AG04450 (cell line): ENCODE results near the gene PRMT5. TPM values are rescaled to one million over a fixed set of nuclear protein-coding genes. Genes with fewer than 3 reads are reported as not detected.

ENCODE experiments used
- CTCF ChIA-PET: fragments of 300-600, 350-600 bp; formaldehyde crosslinking; extraction: SDS; loops from one replicate; lab custom pipeline; 2022; ENCODE audit warnings: antibody characterized with exemption, inconsistent platforms; lab: Charles Lee
- POLR2A ChIA-PET: fragments of 350-600 bp; formaldehyde crosslinking; extraction: SDS; loops from one replicate; lab custom pipeline; 2021; ENCODE audit warnings: antibody characterized with exemption, inconsistent platforms; lab: Yijun Ruan, JAX
- DNase-seq: peaks from one replicate; pipeline ENCODE4 v3.0.0-alpha.2; 2011; ENCODE audit warnings: low read depth, low spot score
- H3K27ac ChIP-seq: one replicate; pipeline ENCODE4 v1.5.1; 2012; ENCODE audit warnings: low read depth, low read length, control low read depth
- H3K27me3 ChIP-seq: one replicate; pipeline ENCODE4 v1.6.0; 2012; ENCODE audit warnings: low read length; ENCODE audit not compliant: control insufficient read depth, insufficient read depth
- H3K4me3 ChIP-seq: 2 replicates; pipeline ENCODE4 v1.5.1; 2011; ENCODE audit warnings: mild to moderate bottlenecking, low read depth, low read length, control low read depth
- H3K9me3 ChIP-seq: 2 replicates; pipeline ENCODE4 v1.5.1; 2012; ENCODE audit warnings: low read length; ENCODE audit not compliant: control insufficient read depth, insufficient read depth
- CTCF ChIP-seq: IDR thresholded peaks from 2 replicates; pipeline ENCODE4 v1.5.1; 2011; ENCODE audit warnings: low read depth, low read length, control low read depth, inconsistent platforms
- polyA minus RNA-seq: library from RNA; depleted of rRNA, polyadenylated mRNA; stranded (reverse); fragments of >200 nt; gene quantifications from 2 replicates; pipeline ENCODE4 v1.2.3, GENCODE V29; 2011; rRNA and poly(A)+ RNA removed
- polyA plus RNA-seq: library from polyadenylated mRNA; depleted of rRNA; stranded (reverse); fragments of >200 nt; gene quantifications from 2 replicates; pipeline ENCODE4 v1.2.3, GENCODE V29; 2011; rRNA removed

PRMT5 gene
- polyA plus RNA-seq, result 125 and 133 TPM in 2 replicates
- polyA minus RNA-seq, result 144 and 157 TPM in 2 replicates

- CTCF ChIA-PET, result interaction anchor here (0.6 to 3.1 kb wide), 37 partner anchors 9 to 1668 kb away, joined by 3 to 36 read pairs (median 6); partner anchors contain the start of genes AJUBA, CDH24, DAD1 and HAUS4
- POLR2A ChIA-PET, result interaction anchor here (0.6 to 2.0 kb wide), 16 partner anchors 9 to 166 kb away, joined by 3 to 12 read pairs (median 4); partner anchors contain the start of genes ACIN1, AJUBA, C14orf119 and CDH24
- Histone ChIP-seq H3K27ac (peak within 1 kb of the TSS; percentile 71), H3K9me3 (no peaks in the 10 kb centered on the region; the same call in 1 of the 2 replicates), H3K4me3 (peak within 1 kb of the TSS; percentile 100), H3K27me3 (no peaks in the 10 kb centered on the region)
- no peak for TF ChIP-seq CTCF
- DNase-seq, result peak; percentile 99
Measured at GRCh38 chr14:22929104-22929960, at the start of gene PRMT5. Gene PRMT5, minus strand, starts transcription at chr14:22929376. Its CDS starts 15 bp downstream, at chr14:22929361.

- peaks cover 6% of the 10 kb centered on the region; the same call in 1 of the 2 replicates for H3K9me3 ChIP-seq
- H3K27ac ChIP-seq, result peak overlapping the region; percentile 69
- no peaks in the 10 kb centered on the region for H3K27me3 ChIP-seq
- H3K4me3 ChIP-seq, result peak overlapping the region; percentile 35; the same call in 1 of the 2 replicates
- ChIA-PET POLR2A (interaction anchor here (0.5 to 2.6 kb wide), 6 partner anchors 8 to 127 kb away, joined by 3 to 11 read pairs (median 4); partner anchors contain the start of genes ACIN1, C14orf119 and HAUS4), CTCF (interaction anchor here (0.5 to 8.1 kb wide), 9 partner anchors 7 to 421 kb away, joined by 3 to 181 read pairs (median 9); partner anchors contain the start of genes AJUBA, CDH24 and PRMT5)
- TF ChIP-seq CTCF, result no peak
- no peak for DNase-seq
Measured at GRCh38 chr14:22978487-22978837, 49.3 kb upstream of the PRMT5 start.

GRCh38 chr14:22977684-22978486 lies 48.7 kb upstream of the PRMT5 start:
- CTCF ChIA-PET, result interaction anchor here (0.5 to 8.1 kb wide), 12 partner anchors 7 to 421 kb away, joined by 3 to 181 read pairs (median 5); partner anchors contain the start of genes AJUBA, CDH24 and PRMT5
- DNase-seq, result no peak

GRCh38 chr14:22977434-22977683 lies 48.2 kb upstream of the PRMT5 start:
- ChIA-PET CTCF (interaction anchor here (0.8 to 8.1 kb wide), 9 partner anchors 8 to 420 kb away, joined by 3 to 181 read pairs (median 9); partner anchors contain the start of genes AJUBA, CDH24 and PRMT5), POLR2A (interaction anchor here (0.7 to 2.8 kb wide), 10 partner anchors 10 to 273 kb away, joined by 3 to 12 read pairs (median 4); partner anchors contain the start of genes ACIN1, C14orf119, HAUS4 and LRP10)
- DNase-seq, result no peak
- Histone ChIP-seq H3K4me3 (peak overlapping the region; percentile 15; the same call in 1 of the 2 replicates), H3K27ac (peak overlapping the region; percentile 69), H3K27me3 (no peaks in the 10 kb centered on the region), H3K9me3 (peaks cover 6% of the 10 kb centered on the region; the same call in 1 of the 2 replicates)
- TF ChIP-seq CTCF, result no peak

More at GRCh38 chr14:22977684-22978486, 48.7 kb upstream of the PRMT5 start:
- H3K27me3 ChIP-seq, result no peaks in the 10 kb centered on the region
- peak overlapping the region; percentile 35 for H3K4me3 ChIP-seq
- POLR2A ChIA-PET, result interaction anchor here (0.5 to 2.8 kb wide), 13 partner anchors 8 to 273 kb away, joined by 3 to 12 read pairs (median 4); partner anchors contain the start of genes ACIN1, C14orf119, HAUS4 and LRP10
- H3K27ac ChIP-seq, result peak overlapping the region; percentile 69
- H3K9me3 ChIP-seq, result peaks cover 6% of the 10 kb centered on the region; the same call in 1 of the 2 replicates
- TF ChIP-seq CTCF, result no peak
